ENCODE measurements around the gene FBXO24. TPM values are rescaled to one million over a fixed set of nuclear protein-coding genes. Genes with fewer than 3 reads are reported as not detected.
"Not testable (repeated sequence)": the region's sequence is repeated elsewhere in the genome, so short reads cannot be mapped to it uniquely, and the experiment has no call there.

The FBXO24 gene
- total RNA-seq, 1 experiment from 2014 or later = 0.36 TPM

GRCh38 chr7:100559127-100559526 lies 27.0 kb upstream of the FBXO24 start:
- no peak for DNase-seq (ENCODE audit: low spot score)

DNA sequence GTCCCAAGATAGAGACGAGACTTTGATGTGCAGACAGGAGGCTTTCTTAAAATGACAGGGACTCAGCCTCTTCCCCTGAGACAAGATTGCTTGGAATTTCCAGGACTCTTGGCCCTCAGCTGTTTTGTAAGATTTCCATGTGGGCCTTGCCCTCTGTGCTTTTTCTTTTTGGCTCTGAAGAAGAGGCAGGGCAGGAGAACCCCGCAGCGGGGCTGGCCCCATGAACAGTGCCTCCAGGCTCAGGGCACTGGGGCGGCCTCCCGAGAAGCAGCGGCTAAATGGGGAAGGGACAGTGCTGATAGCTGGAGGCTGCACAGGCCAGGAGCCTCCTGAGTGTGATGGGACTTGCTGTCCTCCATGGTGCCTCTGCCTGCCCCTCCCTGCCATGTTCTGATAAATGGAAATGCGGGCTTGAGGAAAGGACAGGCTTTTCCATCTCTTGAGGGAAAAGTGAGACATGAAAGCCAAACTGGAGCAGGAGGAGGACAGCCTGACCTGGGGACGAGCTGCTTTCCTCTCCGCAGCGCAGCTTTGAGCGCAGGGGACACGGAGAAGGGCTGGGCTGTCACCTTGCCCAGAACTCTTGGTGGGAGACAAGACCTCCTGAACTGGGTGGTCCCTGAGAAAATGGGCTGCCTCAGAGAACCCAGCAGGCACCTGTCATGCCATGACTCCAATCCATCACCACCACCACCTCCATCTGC lies 24.5 kb upstream of the FBXO24 start:
- no peak for DNase-seq (ENCODE audit: low spot score)

DNA sequence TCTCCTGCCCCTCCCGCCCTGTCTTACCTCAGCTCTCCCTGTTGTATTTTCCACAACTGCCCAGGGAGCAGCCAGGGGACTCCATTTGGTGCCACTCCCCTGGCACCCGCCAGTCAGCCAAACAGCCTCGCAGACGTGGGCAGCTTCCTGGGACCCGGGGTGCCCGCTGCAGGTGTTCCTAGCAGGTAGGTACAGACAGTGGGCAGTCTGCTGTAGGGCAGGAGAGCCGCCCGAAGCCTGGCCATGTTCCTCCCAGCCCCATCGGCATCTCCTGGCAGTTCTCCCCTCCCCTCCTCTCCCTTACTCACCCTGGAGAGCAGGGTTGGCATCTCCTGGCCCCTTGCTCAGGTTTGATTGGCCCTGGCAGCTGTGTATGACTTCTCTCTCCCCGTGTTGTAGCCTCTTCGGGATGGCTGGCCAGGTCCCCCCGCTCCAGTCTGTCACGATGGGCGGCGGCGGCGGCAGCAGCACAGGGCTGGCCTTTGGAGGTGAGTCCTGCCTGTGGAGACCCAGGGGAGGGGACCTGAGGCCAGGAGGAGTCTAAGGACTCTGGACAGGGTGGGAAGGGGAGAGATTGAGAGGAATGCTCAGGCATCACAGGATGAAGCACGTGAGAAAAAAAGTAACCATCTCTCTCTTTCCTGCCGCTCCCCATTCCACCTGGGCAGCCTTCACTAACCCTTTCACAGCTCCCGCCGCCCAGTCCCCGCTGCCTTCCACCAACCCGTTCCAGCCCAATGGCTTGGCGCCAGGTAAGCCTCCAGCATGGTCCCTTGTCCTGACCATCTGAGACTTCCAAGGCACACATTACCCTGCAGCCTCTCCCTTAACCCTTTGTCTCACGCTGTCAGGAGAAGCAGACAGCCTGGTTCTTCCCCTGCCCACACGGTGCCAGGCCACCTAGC lies 23.7 kb upstream of the FBXO24 start:
- no peak for DNase-seq (ENCODE audit: low spot score)

GRCh38 chr7:100563100-100563564 lies 23.0 kb upstream of the FBXO24 start:
- DNase-seq (ENCODE audit: low spot score) = no peak

GRCh38 chr7:100563809-100564400 lies 22.2 kb upstream of the FBXO24 start:
- DNase-seq (ENCODE audit: low spot score) = peak; percentile 82

DNA sequence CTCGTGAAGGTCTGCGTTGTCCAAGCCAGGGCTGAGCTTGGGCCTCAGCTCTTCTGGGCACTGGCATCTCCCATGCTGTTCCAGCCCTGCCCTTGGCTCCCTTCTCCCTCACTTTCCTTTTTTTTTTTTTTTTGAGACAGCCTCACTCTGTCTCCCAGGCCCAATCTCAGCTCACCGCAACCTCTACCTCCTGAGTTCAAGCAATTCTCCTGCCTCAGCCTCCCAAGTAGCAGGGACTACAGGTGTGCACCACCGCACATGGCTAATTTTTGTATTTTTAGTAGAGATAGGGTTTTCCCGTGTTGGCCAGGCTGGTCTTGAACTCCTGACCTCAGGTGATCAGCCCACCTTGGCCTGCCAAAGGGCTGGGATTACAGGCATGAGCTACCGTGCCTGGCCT lies 21.7 kb upstream of the FBXO24 start:
- DNase-seq (ENCODE audit: low spot score) = not testable (repeated sequence)

GRCh38 chr7:100565133-100565571 lies 21.0 kb upstream of the FBXO24 start:
- no peak for DNase-seq (ENCODE audit: low spot score)

GRCh38 chr7:100566018-100566531 lies 20.1 kb upstream of the FBXO24 start:
- no peak for DNase-seq (ENCODE audit: low spot score)

DNA sequence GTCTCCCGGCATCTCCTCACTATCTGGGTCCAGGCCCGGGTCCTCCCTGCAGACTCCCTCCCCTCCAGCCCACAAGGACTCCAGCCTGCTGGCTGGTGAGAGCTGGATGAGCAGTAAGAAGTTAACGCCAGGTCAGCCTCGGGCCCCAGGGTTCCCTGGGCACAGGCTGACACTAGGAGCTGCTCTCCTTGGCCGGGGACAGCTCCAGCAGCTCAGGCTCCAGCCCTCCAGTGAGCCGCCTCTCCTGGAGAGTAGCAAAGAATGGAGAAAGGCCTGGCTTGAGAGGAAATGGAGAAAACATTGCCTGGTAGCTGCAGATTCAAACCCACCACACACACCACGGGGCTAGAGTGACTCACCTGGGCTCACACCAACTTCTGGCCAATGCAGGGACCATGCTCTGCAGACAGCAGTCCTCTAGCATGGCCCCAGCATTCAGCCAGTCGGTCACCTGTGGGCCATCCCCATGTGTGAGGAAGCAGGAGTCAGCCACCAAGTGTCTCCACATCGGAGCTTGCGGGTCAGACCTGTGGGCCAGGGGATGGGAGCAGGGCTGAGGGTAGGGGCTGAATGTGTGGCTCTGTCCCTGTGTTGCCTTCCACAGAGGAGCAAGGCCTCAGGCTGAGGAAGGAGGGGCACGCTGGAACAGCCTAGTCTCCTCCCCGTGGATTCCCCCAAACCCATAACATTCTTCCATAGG lies 18.9 kb upstream of the FBXO24 start:
- DNase-seq (ENCODE audit: low spot score) = no peak

DNA sequence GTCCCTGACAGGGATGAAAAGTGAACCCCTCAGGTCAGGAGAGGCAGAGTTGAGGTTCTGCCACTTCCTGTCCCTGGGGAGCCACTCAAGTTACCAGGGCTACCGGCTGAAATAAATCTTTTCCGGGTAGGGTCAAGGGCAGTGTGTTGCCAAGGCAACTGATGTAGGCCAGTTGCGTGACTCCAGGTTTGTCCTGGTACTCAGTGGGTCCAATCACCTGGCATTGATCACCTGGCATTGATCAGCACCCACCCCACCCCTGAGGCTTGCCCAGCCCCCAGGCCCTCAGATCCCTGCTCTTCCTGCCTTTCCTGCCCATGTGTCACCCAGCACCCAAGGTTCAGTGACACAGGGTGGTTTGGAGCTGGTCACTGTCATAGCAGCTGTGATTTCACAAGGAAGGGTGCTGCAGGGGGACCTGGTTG lies 18.4 kb upstream of the FBXO24 start:
- no peak for DNase-seq (ENCODE audit: low spot score)

- DNase-seq (ENCODE audit: low spot score) = no peak
These were observed 17.8 kb upstream of the FBXO24 start for GRCh38 chr7:100568176-100568895.

DNA sequence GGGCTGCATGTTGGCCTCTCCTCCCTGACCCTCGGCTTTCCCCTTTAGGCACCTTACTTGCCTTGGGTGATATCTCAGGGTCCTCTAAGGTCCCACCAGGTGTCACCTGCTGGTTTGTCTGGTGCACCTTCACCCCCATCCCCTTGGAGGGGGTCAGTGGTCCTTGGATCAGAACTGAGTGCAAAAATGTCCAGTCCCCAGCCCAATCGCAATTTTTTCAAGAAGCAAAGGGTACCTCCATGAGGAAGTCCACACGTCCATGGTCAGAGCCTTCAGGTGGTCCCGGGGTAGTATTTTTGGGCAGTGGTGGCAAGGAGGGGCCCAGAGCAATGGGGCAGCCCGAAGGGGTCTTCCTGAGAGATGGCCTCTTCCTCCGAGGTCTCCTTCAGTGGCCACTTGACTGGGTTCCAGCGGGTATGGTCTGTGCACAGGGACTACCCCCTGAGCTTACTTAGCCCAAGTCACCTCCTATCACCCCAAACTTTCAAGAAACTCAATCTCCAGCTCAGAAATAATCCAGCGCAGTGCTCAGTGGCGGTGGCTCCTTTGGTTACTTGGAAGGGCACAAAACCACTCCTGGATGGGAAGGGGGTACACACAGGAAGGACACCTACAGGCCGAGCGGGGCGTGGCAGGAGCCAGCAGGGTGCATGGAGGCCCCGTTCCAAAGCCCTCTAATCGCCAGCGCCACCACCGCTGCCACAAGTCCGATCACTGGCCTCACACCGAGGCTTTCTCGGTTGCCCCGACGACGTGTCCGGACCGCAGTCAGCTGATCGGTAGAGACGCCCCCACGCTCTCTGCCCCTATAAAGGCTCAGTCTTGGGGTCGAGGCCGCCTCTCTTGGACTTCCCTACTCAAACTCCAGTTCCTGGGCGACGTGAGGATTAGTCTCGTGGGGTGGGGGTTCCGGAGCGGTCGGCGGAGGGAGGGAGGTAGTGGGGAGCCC lies 17.0 kb upstream of the FBXO24 start:
- DNase-seq (ENCODE audit: low spot score) = peak; percentile 61

- DNase-seq (ENCODE audit: low spot score) = peak; percentile 58
These were observed 14.9 kb upstream of the FBXO24 start for GRCh38 chr7:100570954-100571828.

GRCh38 chr7:100571829-100572116 lies 14.4 kb upstream of the FBXO24 start:
- no peak for DNase-seq (ENCODE audit: low spot score)

GRCh38 chr7:100572281-100572948 lies 13.7 kb upstream of the FBXO24 start:
- DNase-seq (ENCODE audit: low spot score) = no peak

DNA sequence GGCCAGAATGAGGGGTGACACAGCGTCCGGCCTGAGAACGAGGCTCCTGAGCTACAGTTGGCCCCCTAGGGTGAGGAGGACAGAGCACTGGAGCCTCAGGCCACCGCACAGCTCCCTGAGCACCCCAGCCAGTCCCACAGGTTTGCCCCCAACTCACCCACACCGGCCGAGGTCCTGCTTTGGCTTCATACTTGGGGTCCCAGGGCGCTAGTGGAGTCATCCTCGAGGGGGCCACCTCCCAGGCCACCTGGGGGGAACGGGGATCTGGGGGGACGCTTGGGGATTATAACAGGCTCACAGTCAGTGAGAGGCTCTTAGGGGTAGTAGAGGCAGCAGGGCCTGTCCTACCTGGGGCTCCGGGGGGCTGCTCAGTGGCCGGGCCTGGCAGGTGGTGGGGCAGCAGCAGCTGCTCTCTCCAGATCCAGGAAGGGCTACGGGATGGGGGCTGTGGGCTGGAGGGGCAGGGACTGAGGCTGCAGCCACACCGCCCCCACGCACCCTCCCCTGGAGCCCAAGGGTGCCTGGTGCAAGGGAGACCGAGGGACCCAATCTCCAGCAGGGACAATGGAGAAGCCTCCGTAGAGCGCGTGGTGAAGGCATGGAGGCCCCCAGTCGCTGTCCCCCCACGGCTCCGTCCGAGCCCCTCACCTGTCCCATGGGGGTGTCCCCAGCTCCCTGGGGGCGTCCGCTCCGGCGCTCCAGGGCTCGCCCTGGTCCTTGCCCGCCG lies 13.0 kb upstream of the FBXO24 start:
- DNase-seq (ENCODE audit: low spot score) = no peak

GRCh38 chr7:100573691-100574361 lies 12.3 kb upstream of the FBXO24 start, which contains the start of gene SAP25:
TSS of gene SAP25 (minus strand) at chr7:100573900. CDS start at chr7:100573742, 158 bp downstream.
- DNase-seq (ENCODE audit: low spot score) = no peak

Data from HT-29 (cell line).